GM12801 (cell line): ENCODE results near the gene PIP5K1C.

Source experiments
- CTCF ChIP-seq: IDR thresholded peaks from one replicate; pipeline ENCODE4 v1.5.1; 2011; ENCODE audit warnings: control low read depth; ENCODE audit not compliant: insufficient read length; ENCODE audit errors: extremely low read depth

The PIP5K1C gene

GRCh38 chr19:3738477-3739220, 38.4 kb upstream of the PIP5K1C start:
- TF ChIP-seq CTCF: no peak

DNA sequence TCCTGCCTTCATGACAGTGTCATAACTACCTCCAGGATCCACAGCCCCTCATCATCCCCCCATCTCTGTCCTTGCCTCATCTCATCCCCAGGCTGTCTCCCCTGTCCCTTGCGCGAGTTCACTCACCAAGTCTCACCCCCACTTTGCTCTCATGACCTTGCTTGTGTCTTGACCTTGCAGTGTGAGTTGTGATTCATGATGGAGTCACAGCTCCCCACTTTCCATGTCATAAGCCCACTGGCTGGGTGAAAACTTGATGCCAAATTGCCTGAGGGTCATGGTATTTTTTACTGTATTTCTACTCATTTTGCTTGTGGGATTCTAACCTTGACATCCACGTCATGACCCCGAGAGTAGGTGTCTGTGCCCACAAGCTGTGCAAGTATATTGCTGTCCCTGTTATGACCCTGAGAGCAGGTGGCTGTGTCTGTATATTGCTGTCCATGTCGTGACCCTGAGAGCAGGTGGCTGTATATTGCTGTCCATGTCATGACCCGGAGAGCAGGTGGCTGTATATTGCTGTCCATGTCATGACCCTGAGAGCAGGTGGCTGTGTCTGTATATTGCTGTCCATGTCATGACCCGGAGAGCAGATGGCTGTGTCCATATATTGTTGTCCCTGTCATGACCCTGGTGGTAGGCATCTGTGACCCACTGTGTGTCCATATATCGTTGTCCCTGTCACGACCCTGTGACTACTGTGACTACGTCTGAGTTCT, 37.4 kb upstream of the PIP5K1C start:
- TF ChIP-seq CTCF: no peak

GRCh38 chr19:3736106-3736724, 35.9 kb upstream of the PIP5K1C start:
- no peak for TF ChIP-seq CTCF

- TF ChIP-seq CTCF: no peak
These were observed 34.0 kb upstream of the PIP5K1C start for GRCh38 chr19:3734310-3734600.

GRCh38 chr19:3733549-3734309, 33.5 kb upstream of the PIP5K1C start:
- TF ChIP-seq CTCF: no peak

DNA sequence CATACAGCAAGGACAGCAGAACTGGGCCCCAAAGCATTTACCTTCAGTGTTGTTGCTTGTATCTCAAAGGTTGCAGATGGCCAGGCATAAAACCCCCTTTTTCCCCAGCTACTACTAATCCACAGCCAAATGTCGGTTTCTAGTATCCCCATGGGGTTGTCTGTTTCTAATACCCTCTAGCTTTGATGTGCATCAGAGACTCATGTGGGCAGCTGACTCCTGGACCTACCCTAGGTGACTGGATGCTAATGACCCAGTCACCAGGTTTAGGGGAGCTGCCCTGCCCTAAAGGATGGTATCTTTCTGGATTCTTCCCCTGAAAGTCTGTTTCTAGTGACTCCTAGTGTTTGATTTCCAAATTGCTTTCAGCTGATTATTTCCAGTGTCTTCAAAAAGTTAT, 31.8 kb upstream of the PIP5K1C start:
- TF ChIP-seq CTCF: no peak

DNA sequence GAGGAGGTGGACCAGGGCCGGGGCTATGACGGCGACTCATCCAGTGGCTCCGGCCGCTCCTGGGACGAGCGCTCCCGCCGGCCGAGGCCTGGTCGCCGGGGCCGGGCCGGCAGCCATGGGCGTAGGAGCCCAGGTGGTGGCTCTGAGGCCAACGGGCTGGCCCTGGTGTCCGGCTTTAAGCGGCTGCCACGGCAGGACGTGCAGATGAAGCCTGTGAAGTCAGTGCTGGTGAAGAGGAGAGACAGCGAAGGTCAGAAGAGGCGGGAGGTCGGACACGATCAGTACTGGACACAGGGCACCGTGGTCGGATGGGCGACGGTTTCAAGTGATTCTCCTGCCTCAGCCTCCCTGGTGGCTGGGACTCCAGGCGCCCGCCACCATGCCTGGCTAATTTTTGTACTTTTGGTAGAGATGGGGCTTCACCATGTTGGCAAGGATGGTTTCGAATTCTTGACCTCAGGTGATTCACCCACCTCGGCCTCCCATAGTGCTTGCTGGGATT, 30.2 kb upstream of the PIP5K1C start:
- no peak for TF ChIP-seq CTCF
